Panc1 (cell line): ENCODE measurements around the gene IFI30. TPM values are rescaled to one million over a fixed set of nuclear protein-coding genes. Genes with fewer than 3 reads are reported as not detected.

Experiments
- ATAC-seq: fragments of 200-7000 bp; cut with Tn5 transposase; 2 replicates; pipeline ENCODE4 v1.9.1; 2020; ENCODE audit warnings: mild to moderate bottlenecking, moderate library complexity
- BruUV-seq: library from RNA; stranded (reverse); fragments of 400-500 nt; replicated peaks from 2 replicates; lab custom pipeline; 2021; lab: Mats Ljungman, UMichigan
- CTCF ChIA-PET: fragments of 300-600 bp; sonication (Branson Sonifier 250); formaldehyde crosslinking; loops from one replicate; lab custom pipeline; 2022; ENCODE audit warnings: antibody characterized with exemption; lab: Charles Lee
- POLR2A ChIA-PET: fragments of 300-600 bp; sonication (Branson Sonifier 250); formaldehyde crosslinking; loops from one replicate; lab custom pipeline; 2022; ENCODE audit warnings: antibody characterized with exemption; lab: Charles Lee
- DNase-seq: peaks from one replicate; pipeline ENCODE4 v3.0.0-alpha.2; 2010; ENCODE audit warnings: low read depth, low spot score
- H3K27ac ChIP-seq: 2 replicates; pipeline ENCODE4 v1.5.1; 2011; ENCODE audit warnings: mild to moderate bottlenecking, low read length, inconsistent platforms
- H3K27me3 ChIP-seq: fragments of 200-500 bp; sonication (Bioruptor generic); 2 replicates; pipeline ENCODE4 v1.6.0; 2014; ENCODE audit warnings: low read length, inconsistent platforms; ENCODE audit not compliant: control insufficient read depth, insufficient read depth
- H3K36me3 ChIP-seq: fragments of 200-500 bp; sonication (Bioruptor generic); 2 replicates; pipeline ENCODE4 v1.5.1; 2014; ENCODE audit warnings: inconsistent platforms, mild to moderate bottlenecking, low read length, moderate library complexity; ENCODE audit not compliant: control insufficient read depth, insufficient read depth
- H3K4me1 ChIP-seq: 2 replicates; pipeline ENCODE4 v1.5.1; 2011; ENCODE audit warnings: inconsistent platforms, mild to moderate bottlenecking, low read length, moderate library complexity; ENCODE audit not compliant: control insufficient read depth, insufficient read depth
- H3K4me3 ChIP-seq, 2 experiments: 2 replicates each; pipeline ENCODE4 v1.5.1; 2011 to 2012; ENCODE audit warnings: low read depth in 2 of 2, low read length in 2 of 2, mild to moderate bottlenecking in 2 of 2, inconsistent platforms in 1 of 2, moderate library complexity in 1 of 2
- H3K9me3 ChIP-seq: fragments of 200-500 bp; sonication (Bioruptor generic); 2 replicates; pipeline ENCODE4 v1.5.1; 2014; ENCODE audit warnings: low read depth, mild to moderate bottlenecking, inconsistent platforms, low read length, moderate library complexity; ENCODE audit not compliant: control insufficient read depth, insufficient read depth
- POLR2AphosphoS5 ChIP-seq: IDR thresholded peaks from 2 replicates; pipeline ENCODE4 v1.6.1; 2012; ENCODE audit warnings: mild to moderate bottlenecking, low read depth, low read length, moderate library complexity
- SIN3A ChIP-seq: IDR thresholded peaks from 2 replicates; pipeline ENCODE4 v1.6.1; 2012; ENCODE audit warnings: low read depth, mild to moderate bottlenecking, low read length, moderate library complexity, borderline replicate concordance; ENCODE audit not compliant: insufficient read depth
- TCF7L2 ChIP-seq: IDR thresholded peaks from 2 replicates; pipeline ENCODE4 v1.6.1; 2011; ENCODE audit warnings: mild to moderate bottlenecking, low read depth, low read length, inconsistent platforms
- in situ Hi-C: cut with HindIII; loops from 2 replicates; pipeline ENCODE4 v1.10.0; 2016; ENCODE audit warnings: low sequenced_read_pairs, low pct_unique_long_range_greater_than_20kb
- intact Hi-C: fragments of 100-400 bp; cut with micrococcal nuclease; formaldehyde crosslinking; loops from one replicate; pipeline ENCODE4 v1.10.0; 2022; ENCODE audit not compliant: unreplicated experiment
- total RNA-seq: library from RNA; stranded (reverse); gene quantifications from one replicate; pipeline ENCODE4 v1.2.1, GENCODE V29; 2021; ENCODE audit not compliant: unreplicated experiment
- TF ChIP-seq, protein P1 (sequence below), 2 experiments: IDR thresholded peaks; 2 replicates each; pipeline ENCODE4 v1.6.1; 2011 to 2012; ENCODE audit warnings: low read depth in 2 of 2, control low read depth in 1 of 2, low read length in 1 of 2, mild to moderate bottlenecking in 1 of 2, moderate library complexity in 1 of 2; ENCODE audit not compliant: insufficient read depth in 1 of 2
- TF ChIP-seq, protein P2 (sequence below): fragments of 450-650 bp; IDR thresholded peaks from 2 replicates; pipeline ENCODE4 v1.5.1; 2017; ENCODE audit warnings: mild to moderate bottlenecking

IFI30 gene
- total RNA-seq, 1 experiment from 2014 or later: 39.7 TPM

DNA sequence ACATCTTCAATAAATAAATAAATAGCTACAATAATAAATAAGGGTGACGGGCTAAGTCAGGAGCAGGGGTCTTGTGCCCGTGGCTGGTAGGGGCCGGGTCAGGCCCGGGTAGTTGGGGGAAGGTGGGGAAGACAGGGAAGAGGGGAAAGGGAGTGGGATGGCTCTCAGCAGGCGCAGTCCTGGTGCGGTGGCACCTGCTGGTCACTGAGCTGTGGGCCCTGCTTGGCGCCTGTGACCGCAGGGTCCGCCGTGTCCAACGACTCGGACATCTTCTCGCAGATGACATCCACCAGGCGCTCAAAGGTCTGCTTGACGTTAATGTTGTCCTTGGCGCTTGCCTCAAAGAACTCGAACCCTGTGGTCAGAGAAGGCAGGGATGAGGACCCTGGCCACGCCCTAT, 23.7 kb downstream of the IFI30 start:
- TF ChIP-seq, protein P1, sequence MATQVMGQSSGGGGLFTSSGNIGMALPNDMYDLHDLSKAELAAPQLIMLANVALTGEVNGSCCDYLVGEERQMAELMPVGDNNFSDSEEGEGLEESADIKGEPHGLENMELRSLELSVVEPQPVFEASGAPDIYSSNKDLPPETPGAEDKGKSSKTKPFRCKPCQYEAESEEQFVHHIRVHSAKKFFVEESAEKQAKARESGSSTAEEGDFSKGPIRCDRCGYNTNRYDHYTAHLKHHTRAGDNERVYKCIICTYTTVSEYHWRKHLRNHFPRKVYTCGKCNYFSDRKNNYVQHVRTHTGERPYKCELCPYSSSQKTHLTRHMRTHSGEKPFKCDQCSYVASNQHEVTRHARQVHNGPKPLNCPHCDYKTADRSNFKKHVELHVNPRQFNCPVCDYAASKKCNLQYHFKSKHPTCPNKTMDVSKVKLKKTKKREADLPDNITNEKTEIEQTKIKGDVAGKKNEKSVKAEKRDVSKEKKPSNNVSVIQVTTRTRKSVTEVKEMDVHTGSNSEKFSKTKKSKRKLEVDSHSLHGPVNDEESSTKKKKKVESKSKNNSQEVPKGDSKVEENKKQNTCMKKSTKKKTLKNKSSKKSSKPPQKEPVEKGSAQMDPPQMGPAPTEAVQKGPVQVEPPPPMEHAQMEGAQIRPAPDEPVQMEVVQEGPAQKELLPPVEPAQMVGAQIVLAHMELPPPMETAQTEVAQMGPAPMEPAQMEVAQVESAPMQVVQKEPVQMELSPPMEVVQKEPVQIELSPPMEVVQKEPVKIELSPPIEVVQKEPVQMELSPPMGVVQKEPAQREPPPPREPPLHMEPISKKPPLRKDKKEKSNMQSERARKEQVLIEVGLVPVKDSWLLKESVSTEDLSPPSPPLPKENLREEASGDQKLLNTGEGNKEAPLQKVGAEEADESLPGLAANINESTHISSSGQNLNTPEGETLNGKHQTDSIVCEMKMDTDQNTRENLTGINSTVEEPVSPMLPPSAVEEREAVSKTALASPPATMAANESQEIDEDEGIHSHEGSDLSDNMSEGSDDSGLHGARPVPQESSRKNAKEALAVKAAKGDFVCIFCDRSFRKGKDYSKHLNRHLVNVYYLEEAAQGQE (IDR thresholded peaks at IDR 0.05; ENCODE audit: insufficient read depth in 1 of 2, low read depth in 2 of 2, low read length in 1 of 2): no peak
- no peak overlapping the region for H3K4me3 ChIP-seq
- H3K27me3 ChIP-seq: no peaks in the 10 kb centered on the region
- ATAC-seq (no peak), DNase-seq (no peak)
- POLR2A ChIA-PET: no interaction called here
- intact Hi-C loops: no loop called here
- H3K27ac ChIP-seq: no peak overlapping the region
- no peaks in the 10 kb centered on the region for H3K9me3 ChIP-seq
- in situ Hi-C loops: no loop called here
- 0 out of 2 replicates have a peak, but pooled peaks cover 2% of the 10 kb centered on the region for H3K4me1 ChIP-seq
- no peaks in the 10 kb centered on the region; the same call in 1 of the 2 replicates for H3K36me3 ChIP-seq
- CTCF ChIA-PET: interaction anchor here (0.7 kb wide), 1 partner anchor 131 kb away, joined by 5 read pairs; no protein-coding TSS in a partner anchor
- BruUV-seq: no TSS peak

DNA sequence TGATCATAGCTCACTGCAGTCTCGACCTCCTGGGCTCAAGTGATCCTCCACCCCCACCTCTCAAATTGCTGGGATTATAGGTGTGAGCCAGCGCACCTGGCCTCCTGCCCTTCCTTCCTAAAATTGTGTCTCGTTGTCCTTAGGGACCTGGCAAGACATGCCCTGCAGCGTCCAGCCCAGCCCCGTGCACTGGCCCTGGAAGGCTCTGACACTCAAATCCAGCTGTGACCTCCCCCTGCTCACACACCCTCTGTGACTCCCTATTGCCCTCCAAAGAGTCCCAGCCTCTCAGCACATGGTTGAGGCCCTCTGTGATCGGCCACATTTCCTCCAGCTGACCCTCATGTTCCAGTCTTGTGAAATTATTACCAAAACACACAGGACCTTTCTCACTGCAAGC, 24.3 kb downstream of the IFI30 start:
- no TSS peak for BruUV-seq
- ATAC-seq: no peak

More for the DNA sequence above, 24.3 kb downstream of the IFI30 start:
- Histone ChIP-seq H3K27ac (no peak overlapping the region), H3K27me3 (no peaks in the 10 kb centered on the region), H3K9me3 (no peaks in the 10 kb centered on the region), H3K36me3 (no peaks in the 10 kb centered on the region; the same call in 1 of the 2 replicates), H3K4me3 (no peak overlapping the region), H3K4me1 (0 out of 2 replicates have a peak, but pooled peaks cover 2% of the 10 kb centered on the region)
- TF ChIP-seq, protein P2, sequence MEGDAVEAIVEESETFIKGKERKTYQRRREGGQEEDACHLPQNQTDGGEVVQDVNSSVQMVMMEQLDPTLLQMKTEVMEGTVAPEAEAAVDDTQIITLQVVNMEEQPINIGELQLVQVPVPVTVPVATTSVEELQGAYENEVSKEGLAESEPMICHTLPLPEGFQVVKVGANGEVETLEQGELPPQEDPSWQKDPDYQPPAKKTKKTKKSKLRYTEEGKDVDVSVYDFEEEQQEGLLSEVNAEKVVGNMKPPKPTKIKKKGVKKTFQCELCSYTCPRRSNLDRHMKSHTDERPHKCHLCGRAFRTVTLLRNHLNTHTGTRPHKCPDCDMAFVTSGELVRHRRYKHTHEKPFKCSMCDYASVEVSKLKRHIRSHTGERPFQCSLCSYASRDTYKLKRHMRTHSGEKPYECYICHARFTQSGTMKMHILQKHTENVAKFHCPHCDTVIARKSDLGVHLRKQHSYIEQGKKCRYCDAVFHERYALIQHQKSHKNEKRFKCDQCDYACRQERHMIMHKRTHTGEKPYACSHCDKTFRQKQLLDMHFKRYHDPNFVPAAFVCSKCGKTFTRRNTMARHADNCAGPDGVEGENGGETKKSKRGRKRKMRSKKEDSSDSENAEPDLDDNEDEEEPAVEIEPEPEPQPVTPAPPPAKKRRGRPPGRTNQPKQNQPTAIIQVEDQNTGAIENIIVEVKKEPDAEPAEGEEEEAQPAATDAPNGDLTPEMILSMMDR: no peak
- TF ChIP-seq TCF7L2: no peak
- TF ChIP-seq, protein P1 (IDR thresholded peaks at IDR 0.05; ENCODE audit: insufficient read depth in 1 of 2, low read depth in 2 of 2, low read length in 1 of 2): no peak
- TF ChIP-seq SIN3A: no peak
- no peak for TF ChIP-seq POLR2AphosphoS5
- POLR2A ChIA-PET: interaction anchor here (0.6 kb wide), 1 partner anchor 14 kb away, joined by 4 read pairs; no protein-coding TSS in a partner anchor
- CTCF ChIA-PET: interaction anchor here (0.7 kb wide), 1 partner anchor 131 kb away, joined by 5 read pairs; no protein-coding TSS in a partner anchor
- no peak for DNase-seq
- intact Hi-C loops: no loop called here
- in situ Hi-C loops: no loop called here
